Astrocyte of the spinal cord (primary cell): ENCODE data around the gene KCTD15.

Source experiments
- DNase-seq: peaks from one replicate; pipeline ENCODE4 v3.0.0; 2011; ENCODE audit warnings: low read depth, low spot score
- H3K4me3 ChIP-seq: 2 replicates; pipeline ENCODE4 v1.5.1; 2011; ENCODE audit warnings: low read depth, mild to moderate bottlenecking, low read length, moderate library complexity
- CTCF ChIP-seq: IDR thresholded peaks from 2 replicates; pipeline ENCODE4 v1.5.1; 2012; ENCODE audit warnings: low read depth, mild to moderate bottlenecking, low read length, inconsistent platforms
- in situ Hi-C: cut with HindIII; loops from 2 replicates; pipeline ENCODE4 v1.10.0; 2017; ENCODE audit warnings: low sequenced_read_pairs

Gene KCTD15

GRCh38 chr19:33751436-33751770 is 45.3 kb upstream of the KCTD15 start:
- H3K4me3 ChIP-seq = no peak overlapping the region
- DNase-seq = no peak
- TF ChIP-seq CTCF = no peak
- in situ Hi-C loops = no loop called here

GRCh38 chr19:33752018-33752800 is 44.5 kb upstream of the KCTD15 start:
- in situ Hi-C loops = no loop called here
- no peak overlapping the region for H3K4me3 ChIP-seq
- DNase-seq = no peak
- no peak for TF ChIP-seq CTCF

GRCh38 chr19:33752945-33753344 is 43.7 kb upstream of the KCTD15 start:
- no peak for DNase-seq
- in situ Hi-C loops = no loop called here
- no peak for TF ChIP-seq CTCF
- H3K4me3 ChIP-seq = no peak overlapping the region

- TF ChIP-seq CTCF = no peak
- no peak for DNase-seq
- in situ Hi-C loops = no loop called here
- H3K4me3 ChIP-seq = no peak overlapping the region
Measured at GRCh38 chr19:33754361-33754760, 42.3 kb upstream of the KCTD15 start.

- TF ChIP-seq CTCF = no peak
- H3K4me3 ChIP-seq = no peak overlapping the region
- no peak for DNase-seq
- in situ Hi-C loops = no loop called here
Measured at GRCh38 chr19:33755099-33756035, 41.3 kb upstream of the KCTD15 start.

GRCh38 chr19:33756177-33756576 is 40.5 kb upstream of the KCTD15 start:
- no peak overlapping the region for H3K4me3 ChIP-seq
- in situ Hi-C loops = no loop called here
- no peak for DNase-seq
- no peak for TF ChIP-seq CTCF
